DND-41 (cell line): ENCODE measurements around the gene USF3.
"Not testable (repeated sequence)": the region's sequence is repeated elsewhere in the genome, so short reads cannot be mapped to it uniquely, and the experiment has no call there.

Experiments
- ATAC-seq: fragments of 200-7000 bp; cut with Tn5 transposase; 3 replicates; pipeline ENCODE4 v1.9.1; 2021; ENCODE audit warnings: low read depth; ENCODE audit not compliant: insufficient read depth
- DNase-seq: peaks from one replicate; pipeline ENCODE4 v3.0.0-alpha.2; 2020
- H2AFZ ChIP-seq: 2 replicates; pipeline ENCODE4 v1.6.0; 2012; ENCODE audit warnings: low read depth, low read length
- H3K27ac ChIP-seq: 2 replicates; pipeline ENCODE4 v1.5.1; 2012; ENCODE audit warnings: low read length, inconsistent platforms
- H3K27me3 ChIP-seq: fragments of 200-600 bp; sonication (generic); 2 replicates; pipeline ENCODE4 v1.6.0; 2012; ENCODE audit warnings: low read length, mild to moderate bottlenecking, inconsistent platforms; ENCODE audit not compliant: insufficient read depth, poor library complexity
- H3K36me3 ChIP-seq: 2 replicates; pipeline ENCODE4 v1.5.1; 2012; ENCODE audit warnings: low read length, inconsistent platforms; ENCODE audit not compliant: insufficient read depth
- H3K4me1 ChIP-seq: 2 replicates; pipeline ENCODE4 v1.5.1; 2012; ENCODE audit warnings: mild to moderate bottlenecking, low read length; ENCODE audit not compliant: insufficient read depth
- H3K4me2 ChIP-seq: 2 replicates; pipeline ENCODE4 v1.6.0; 2012; ENCODE audit warnings: mild to moderate bottlenecking, moderate library complexity, low read length, inconsistent platforms; ENCODE audit not compliant: insufficient read depth
- H3K4me3 ChIP-seq, 2 experiments: fragments of 200-600 bp in 1 of 2; shearing (Covaris generic) in 1 of 2; 2 replicates each; pipeline ENCODE4 v1.5.1; 2012 to 2016; ENCODE audit warnings: inconsistent platforms in 2 of 2, low read length in 2 of 2, mild to moderate bottlenecking in 2 of 2, low read depth in 1 of 2, moderate library complexity in 1 of 2
- H3K79me2 ChIP-seq: 2 replicates; pipeline ENCODE4 v1.6.0; 2012; ENCODE audit warnings: low read length, inconsistent platforms; ENCODE audit not compliant: insufficient read depth
- H3K9ac ChIP-seq: 2 replicates; pipeline ENCODE4 v1.6.0; 2012; ENCODE audit warnings: low read depth, mild to moderate bottlenecking, inconsistent platforms, low read length, moderate library complexity
- H3K9me3 ChIP-seq: 2 replicates; pipeline ENCODE4 v1.5.1; 2012; ENCODE audit warnings: low read length, moderate library complexity, mild to moderate bottlenecking, inconsistent platforms; ENCODE audit not compliant: insufficient read depth, severe bottlenecking
- H4K20me1 ChIP-seq: 2 replicates; pipeline ENCODE4 v1.6.0; 2012; ENCODE audit warnings: low read length; ENCODE audit not compliant: insufficient read depth
- EZH2 ChIP-seq: IDR thresholded peaks from 3 replicates; pipeline ENCODE4 v1.6.1; 2012; ENCODE audit warnings: borderline replicate concordance, low read depth, mild to moderate bottlenecking, moderate library complexity, low read length, inconsistent platforms; ENCODE audit not compliant: severe bottlenecking
- TF ChIP-seq, protein P1 (sequence below): IDR thresholded peaks from 2 replicates; pipeline ENCODE4 v1.5.1; 2012; ENCODE audit warnings: borderline replicate concordance, low read length, moderate library complexity, mild to moderate bottlenecking; ENCODE audit not compliant: poor library complexity, severe bottlenecking; ENCODE audit errors: extremely low read depth

The USF3 gene

DNA sequence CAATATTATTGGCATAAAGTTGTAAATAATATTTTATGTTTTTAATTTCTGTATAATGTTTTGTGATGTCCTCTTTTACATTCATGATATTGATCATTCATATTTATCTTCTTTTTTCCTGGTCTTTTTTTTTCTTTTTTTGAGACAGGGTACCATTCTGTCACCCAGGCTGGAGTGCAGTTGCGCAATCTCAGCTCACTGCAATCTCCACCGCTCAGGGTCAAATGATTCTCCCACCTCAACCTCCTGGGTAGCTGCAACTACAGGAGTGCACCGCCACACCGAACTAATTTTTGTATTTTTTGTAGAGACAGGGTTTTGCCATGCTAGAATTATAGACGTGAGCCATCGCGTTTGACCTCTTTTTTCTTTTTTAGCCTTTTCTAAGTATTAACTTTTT lies 52.9 kb downstream of the USF3 start:
- H3K4me1 ChIP-seq, result no peaks in the 10 kb centered on the region
- no peak overlapping the region for H2AFZ ChIP-seq
- H3K36me3 ChIP-seq, result no peaks in the 10 kb centered on the region
- no peaks in the 10 kb centered on the region for H3K79me2 ChIP-seq
- H4K20me1 ChIP-seq, result no peaks in the 10 kb centered on the region
- H3K27me3 ChIP-seq, result no peaks in the 10 kb centered on the region
- no peak for ATAC-seq
- H3K27ac ChIP-seq, result no peak overlapping the region
- no peak overlapping the region for H3K9ac ChIP-seq
- TF ChIP-seq, protein P1, sequence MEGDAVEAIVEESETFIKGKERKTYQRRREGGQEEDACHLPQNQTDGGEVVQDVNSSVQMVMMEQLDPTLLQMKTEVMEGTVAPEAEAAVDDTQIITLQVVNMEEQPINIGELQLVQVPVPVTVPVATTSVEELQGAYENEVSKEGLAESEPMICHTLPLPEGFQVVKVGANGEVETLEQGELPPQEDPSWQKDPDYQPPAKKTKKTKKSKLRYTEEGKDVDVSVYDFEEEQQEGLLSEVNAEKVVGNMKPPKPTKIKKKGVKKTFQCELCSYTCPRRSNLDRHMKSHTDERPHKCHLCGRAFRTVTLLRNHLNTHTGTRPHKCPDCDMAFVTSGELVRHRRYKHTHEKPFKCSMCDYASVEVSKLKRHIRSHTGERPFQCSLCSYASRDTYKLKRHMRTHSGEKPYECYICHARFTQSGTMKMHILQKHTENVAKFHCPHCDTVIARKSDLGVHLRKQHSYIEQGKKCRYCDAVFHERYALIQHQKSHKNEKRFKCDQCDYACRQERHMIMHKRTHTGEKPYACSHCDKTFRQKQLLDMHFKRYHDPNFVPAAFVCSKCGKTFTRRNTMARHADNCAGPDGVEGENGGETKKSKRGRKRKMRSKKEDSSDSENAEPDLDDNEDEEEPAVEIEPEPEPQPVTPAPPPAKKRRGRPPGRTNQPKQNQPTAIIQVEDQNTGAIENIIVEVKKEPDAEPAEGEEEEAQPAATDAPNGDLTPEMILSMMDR, result no peak
- TF ChIP-seq EZH2, result no peak
- H3K4me3 ChIP-seq, result no peak overlapping the region
- peaks cover 11% of the 10 kb centered on the region for H3K9me3 ChIP-seq
- no peak overlapping the region for H3K4me2 ChIP-seq
- no peak for DNase-seq

DNA sequence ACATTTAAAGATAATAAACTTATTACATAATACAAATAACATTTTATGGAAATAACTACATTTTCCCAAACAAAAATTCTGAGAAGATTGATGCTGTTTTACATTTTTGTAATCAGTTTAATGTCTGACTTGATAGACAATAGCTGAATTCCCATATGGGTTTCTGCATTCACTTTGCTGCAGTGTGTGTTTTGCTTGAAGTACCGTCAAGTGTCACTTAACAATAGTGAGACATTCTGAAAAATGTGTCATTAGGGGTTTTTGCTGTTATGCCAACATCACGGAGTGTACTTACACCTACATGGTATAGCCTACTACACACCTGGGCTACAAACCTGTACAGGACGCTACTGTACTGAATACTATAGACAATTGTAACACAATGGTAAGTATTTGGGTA lies 57.5 kb downstream of the USF3 start:
- Histone ChIP-seq H3K27me3 (no peaks in the 10 kb centered on the region), H3K4me3 (no peak overlapping the region), H4K20me1 (no peaks in the 10 kb centered on the region), H3K36me3 (no peaks in the 10 kb centered on the region), H2AFZ (no peak overlapping the region), H3K9ac (no peak overlapping the region), H3K4me1 (no peaks in the 10 kb centered on the region), H3K27ac (no peak overlapping the region), H3K9me3 (no peaks in the 10 kb centered on the region), H3K79me2 (no peaks in the 10 kb centered on the region), H3K4me2 (no peak overlapping the region)
- no peak for DNase-seq
- no peak for ATAC-seq
- no peak for TF ChIP-seq EZH2
- TF ChIP-seq, protein P1, result no peak

DNA sequence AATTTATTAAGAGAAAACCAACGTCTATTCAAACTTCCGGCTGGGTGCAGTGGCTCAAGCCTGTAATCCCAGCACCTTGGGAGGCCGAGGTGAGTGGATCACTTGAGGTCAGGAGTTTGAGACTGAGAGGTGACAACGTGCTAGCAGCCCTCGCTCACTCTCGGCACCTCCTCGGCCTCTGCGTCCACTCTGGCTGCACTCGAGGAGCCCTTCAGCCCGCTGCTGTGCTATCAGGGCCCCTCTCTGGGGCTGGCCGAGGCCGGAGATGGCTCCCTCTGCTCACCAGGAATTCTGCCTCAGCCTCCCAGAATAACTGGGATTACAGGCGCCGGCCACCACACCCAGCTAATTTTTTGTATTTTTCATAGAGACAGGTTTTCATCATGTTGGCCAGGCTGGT lies 58.7 kb downstream of the USF3 start:
- Histone ChIP-seq H4K20me1 (no peaks in the 10 kb centered on the region), H2AFZ (no peak overlapping the region), H3K4me3 (no peak overlapping the region), H3K27ac (no peak overlapping the region), H3K79me2 (no peaks in the 10 kb centered on the region), H3K9ac (no peak overlapping the region), H3K27me3 (no peaks in the 10 kb centered on the region), H3K4me1 (no peaks in the 10 kb centered on the region), H3K9me3 (no peaks in the 10 kb centered on the region), H3K4me2 (no peak overlapping the region), H3K36me3 (no peaks in the 10 kb centered on the region)
- TF ChIP-seq, protein P1, result no peak
- TF ChIP-seq EZH2, result no peak
- no peak for DNase-seq
- no peak for ATAC-seq

DNA sequence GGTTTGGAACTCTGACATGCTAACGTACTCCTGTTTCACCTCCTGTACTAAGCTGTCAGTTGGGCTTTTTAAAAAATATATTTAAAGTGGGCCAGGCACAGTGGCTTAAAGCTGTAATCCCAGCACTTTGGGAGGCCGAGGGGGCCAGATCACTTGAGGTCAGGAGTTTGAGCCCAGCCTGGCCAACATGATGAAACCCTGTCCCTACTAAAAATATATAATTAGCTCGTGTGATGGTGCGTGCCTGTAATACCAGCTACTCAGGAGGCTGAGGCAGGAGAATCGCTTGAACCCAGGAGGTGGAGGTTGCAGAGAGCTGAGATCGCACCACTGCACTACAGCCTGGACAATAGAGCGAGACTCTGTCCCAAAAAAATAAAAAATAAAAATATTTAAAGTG lies 60.4 kb downstream of the USF3 start:
- DNase-seq, H3K4me1 ChIP-seq, H3K9me3 ChIP-seq, H3K4me2 ChIP-seq, H3K27ac ChIP-seq, H3K36me3 ChIP-seq, ATAC-seq, H3K27me3 ChIP-seq, H3K9ac ChIP-seq, H2AFZ ChIP-seq, H4K20me1 ChIP-seq, H3K79me2 ChIP-seq, H3K4me3 ChIP-seq: not testable (repeated sequence)
